HG03139 (cell line): Measurements from ENCODE around the gene STK33.
"Not testable (repeated sequence)": the region's sequence is repeated elsewhere in the genome, so short reads cannot be mapped to it uniquely, and the experiment has no call there.

Experiments
- ATAC-seq: cut with Tn5 transposase; IDR thresholded peaks from one replicate; pipeline ENCODE4 v1.9.1; 2021; ENCODE audit not compliant: unreplicated experiment

The STK33 gene

DNA sequence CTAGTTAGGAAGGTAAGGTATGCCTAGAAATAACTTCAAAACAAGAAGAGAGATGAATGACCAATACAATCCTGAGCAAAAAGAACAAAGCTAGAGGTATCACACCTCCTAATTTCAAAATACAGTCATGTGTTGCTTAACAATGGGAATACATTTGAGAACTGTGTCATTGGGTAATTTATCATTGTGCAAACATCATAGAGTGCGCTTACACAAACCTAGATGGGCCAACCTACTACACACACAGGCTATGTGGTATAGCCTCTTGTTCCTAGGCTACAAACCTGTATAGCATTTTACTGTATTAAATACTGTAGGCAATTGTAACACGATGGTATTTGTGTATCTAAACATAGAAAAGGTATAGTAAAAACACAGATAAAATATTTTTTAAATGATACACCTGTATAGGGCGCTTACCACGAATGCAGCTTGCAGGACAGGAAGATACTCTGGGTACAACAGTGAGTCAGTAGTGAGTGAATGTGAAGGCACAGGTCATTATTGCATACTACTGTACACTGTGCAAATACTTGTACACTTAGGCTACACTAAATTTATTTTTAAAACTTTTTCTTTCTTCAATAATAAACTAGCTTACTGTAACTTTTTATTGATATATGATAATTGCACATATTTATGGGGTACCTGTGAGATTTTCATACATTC, 48.2 kb downstream of the STK33 start:
- ATAC-seq = no peak

DNA sequence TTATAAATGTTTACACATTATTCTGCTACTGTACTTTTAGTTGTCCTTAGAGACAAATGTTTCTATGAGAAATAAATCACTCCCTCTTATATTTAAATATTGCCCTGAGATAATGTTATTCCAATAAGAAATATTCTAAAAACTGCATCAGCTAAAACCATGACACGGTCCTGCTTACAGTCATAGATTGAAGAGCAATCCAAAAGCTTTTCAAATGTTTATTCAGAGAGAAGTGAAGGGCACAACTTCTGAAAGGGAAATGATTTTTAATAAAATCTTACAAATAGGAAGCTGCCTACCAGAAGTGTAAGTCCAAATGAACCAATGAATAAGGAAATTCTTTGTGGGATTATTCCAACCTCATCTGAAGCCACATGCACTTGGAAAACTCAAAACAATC, 49.2 kb downstream of the STK33 start:
- no peak for ATAC-seq

DNA sequence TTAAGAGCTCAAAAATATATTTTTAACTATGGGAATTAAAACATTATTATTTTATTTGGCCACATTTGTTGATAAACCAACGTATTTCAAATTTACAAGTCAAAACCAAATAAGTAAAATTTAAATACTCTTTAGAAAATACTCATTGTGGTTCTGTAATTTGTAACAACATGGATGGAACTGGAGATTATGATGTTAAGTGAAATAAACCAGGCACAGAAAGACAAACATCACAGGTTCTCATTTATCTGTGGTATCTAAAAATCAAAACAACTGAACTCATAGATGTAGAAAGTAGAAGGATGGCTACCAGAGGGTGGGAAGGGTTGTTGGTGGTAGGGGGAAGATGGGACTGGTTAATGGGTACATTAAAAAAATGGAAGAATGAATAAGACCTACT, 50.8 kb downstream of the STK33 start:
- ATAC-seq = no peak

DNA sequence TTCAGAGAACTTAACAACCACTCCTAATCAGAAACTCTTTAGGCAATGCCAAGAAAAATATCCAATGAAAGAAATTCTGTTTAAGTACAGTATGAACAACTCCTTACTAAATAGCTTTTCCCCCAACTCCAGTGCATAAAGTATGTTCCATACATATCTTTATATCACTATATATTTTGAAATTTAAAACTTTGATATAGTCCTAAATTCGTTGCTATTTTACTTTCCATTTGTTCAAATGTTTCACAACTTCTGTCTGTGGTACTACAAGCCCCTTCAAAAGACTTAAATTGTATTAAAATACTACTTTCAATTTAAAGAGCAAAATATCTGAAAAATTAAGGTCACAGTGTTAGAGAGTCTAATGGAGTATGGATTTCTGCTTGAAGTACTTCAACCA, 52.6 kb downstream of the STK33 start:
- no peak for ATAC-seq

DNA sequence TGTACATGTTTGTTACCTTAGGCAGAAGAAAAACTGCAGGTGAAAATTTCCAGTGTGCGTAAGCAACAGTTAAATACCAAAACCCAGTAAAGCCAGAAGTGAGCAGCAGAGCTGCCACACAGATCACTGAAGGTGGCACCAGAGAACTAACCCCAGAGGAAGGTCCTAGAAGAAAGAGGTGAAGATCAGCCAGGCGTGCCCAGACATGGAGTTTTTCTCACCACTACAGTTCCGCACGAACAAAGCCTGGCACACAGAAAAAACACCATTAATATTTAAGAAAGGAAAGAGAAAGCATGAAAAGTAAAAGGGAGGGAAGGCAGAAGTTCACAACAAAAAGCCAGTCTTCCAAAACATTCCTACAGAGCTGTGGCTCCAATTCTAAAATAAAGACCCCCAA, 60.7 kb downstream of the STK33 start:
- ATAC-seq = peak; percentile 58

DNA sequence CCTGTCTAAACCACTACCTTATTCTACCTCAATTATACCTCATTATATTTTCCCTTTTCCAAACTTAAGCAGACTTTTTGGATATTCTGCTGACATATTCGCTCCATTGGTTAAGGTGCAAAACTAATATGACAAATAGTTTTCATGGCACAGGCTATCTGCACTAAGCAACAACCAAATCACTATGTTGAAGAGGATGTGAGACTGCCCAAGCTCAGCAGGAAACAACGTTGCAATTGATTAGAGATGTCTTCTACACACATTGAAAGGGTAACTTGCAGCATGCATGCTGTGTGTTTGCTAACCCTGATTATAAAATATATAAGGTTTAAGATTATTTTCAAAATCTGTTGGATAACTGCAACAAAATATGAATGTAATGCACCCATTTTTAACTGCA, 61.6 kb downstream of the STK33 start:
- peak; percentile 65 for ATAC-seq

DNA sequence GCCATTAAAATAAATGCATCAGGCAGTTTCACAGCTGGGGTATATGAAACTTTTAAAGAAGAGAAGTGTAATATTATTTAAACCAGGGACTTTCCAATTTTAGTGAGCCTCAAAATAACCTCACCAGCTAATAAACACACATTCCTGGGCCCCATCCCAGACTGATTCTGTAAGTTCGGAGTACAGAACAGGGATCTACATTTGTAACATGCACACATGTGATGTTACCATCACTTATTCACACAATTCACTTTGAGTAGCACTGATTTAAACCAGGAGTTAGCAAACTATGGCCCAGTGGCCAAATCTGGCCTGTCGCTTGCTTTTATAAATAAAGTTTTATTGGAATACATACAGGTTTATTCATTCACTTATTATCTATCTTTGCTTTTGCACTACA, 62.0 kb downstream of the STK33 start:
- ATAC-seq = peak; percentile 16

DNA sequence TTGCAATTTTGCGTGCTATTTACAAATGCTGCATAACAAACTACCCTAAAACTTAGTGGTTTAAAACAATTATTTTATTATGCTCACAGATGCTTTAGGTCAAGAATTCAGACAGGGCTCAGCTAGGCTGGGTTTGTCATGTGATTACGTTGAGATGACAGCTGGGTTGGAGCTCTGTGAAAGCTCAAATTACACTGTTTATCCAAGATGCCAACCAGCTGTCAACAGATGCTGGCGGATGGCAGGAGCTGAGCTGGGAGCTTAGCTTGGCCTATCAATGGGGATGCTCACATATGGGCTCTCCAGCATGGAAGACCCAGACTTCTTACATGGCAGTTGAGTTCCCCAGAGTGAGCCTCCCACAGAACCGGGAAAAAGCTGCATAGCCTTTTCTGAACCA, 62.7 kb downstream of the STK33 start:
- no peak for ATAC-seq

DNA sequence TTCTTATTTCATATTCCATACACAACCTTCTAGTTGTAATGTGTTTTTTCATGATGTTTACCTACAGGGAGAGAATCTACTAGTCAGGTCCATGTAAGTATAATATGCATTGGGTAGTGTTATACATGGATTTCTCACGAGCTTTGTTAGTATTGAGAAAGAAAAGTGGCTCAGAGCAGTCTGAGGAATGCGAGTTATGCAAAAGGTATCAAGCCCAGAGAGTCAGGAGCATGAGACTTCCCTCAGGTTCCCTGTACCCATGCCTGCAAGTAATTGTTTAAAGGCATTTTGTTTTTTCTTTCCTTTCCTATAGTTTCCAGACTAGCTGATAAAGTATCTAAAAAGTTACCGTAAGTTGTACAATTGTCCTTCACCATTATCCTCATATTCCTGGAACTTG, 66.1 kb downstream of the STK33 start:
- ATAC-seq = no peak

DNA sequence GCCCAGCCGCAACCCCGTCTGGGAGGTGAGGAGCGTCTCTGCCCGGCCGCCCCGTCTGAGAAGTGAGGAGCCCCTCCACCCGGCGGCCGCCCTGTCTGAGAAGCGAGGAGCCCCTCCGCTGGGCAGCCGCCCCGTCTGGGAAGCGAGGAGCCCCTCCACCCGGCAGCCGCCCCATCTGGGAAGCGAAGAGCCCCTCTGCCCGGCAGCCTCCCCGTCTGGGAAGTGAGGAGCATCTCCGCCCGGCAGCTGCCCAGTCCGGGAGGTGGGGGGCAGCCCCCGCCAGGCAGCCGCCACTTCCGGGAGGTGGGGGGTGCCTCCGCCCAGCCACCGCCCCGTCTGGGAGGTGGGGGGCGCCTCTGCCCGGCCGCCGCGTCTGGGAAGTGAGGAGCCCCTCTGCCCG, 70.6 kb downstream of the STK33 start:
- ATAC-seq = no peak

DNA sequence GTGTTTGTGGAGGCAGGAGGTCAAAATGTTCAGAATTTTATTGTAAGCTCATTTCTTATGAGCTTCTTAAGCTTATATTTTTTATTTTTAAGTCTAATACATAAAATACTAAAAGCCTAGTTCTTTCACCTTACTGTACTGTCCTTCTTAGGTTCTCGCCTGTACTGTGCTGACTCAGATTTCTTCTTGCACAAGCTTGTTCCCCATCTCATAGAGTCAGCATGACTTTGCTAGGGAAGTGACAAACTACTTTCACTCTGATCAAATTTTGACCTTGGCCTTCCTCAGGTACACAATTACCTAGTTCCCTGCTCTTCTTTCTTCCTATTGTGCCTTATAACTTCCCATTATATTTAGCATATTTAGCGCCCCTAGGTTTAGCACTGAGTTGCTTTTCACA, 81.5 kb downstream of the STK33 start:
- ATAC-seq = no peak

DNA sequence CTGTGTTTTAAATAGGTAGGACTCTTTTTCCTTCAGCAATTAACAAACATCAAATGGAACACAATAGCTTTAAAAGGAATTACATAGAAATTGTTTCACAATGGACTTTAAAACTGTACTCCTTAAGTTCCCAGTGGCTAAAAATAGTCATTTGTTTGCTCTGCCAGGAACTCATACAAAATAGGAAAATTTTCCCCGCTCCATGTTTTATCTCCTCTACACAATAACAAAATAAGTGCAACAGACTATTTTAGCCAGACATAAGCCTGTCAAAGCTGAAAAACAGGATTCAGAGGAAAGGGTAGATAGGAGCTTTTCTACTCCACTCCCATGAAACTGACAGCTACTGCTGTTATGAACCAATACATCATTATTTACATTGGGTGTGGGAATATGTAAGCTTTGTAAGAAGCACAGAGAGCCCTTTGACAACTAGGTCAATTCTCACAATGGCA, 90.1 kb downstream of the STK33 start:
- no peak for ATAC-seq

DNA sequence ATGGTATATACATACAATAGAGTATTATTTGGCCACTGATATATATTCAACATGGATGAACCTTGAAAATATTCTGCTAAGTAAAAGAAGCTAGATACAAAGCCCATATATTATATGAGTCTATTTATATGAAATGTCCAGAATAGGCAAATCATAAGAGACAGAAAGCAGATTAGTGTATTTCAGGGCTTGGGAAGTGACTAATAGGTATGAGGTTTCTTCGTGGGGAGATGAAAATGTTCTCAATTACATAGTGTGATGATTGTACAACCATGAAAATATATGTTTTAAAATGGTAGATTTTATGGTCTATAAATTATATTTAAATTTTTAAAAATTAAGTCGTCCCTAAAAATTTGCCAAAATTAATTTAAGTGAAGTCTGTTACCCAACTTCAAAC, 92.2 kb downstream of the STK33 start:
- no peak for ATAC-seq

DNA sequence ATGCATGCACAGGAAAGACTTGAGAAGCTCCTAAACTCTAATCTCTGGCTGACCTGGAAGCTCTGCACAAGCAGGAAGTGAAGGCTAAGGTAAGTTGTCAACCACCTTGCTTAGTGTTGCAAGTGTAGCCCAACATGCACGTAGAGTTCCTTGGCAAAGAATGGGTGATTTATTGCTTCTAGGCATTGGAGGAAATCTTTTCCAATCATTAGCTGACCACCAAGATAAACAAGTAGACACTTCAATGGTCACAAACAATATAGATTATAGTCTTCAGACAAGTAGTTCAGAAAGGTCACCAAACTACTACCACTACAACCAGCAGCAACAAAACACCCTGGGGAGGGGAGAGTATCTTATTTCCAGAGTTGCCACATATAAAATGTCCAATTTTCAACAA, 105.6 kb downstream of the STK33 start:
- ATAC-seq = no peak

DNA sequence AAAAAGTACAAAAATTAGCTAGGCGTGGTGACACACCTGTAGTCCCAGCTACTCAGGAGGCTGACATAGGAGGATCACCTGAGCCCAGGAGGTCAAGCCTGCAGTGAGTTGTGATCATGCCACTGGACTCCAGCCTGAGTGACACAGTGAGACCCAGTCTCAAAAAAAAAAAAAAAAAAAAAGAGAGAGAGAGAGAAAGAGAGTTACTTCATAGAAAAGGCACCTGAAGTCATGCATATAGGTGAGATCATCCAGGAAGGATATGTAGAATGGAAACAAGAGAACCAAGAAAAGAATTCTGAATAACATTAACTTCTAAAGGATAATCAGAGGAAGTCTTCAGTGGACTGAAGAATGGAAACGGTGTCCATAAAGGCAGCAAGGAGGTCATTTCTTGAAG, 106.8 kb downstream of the STK33 start:
- no peak for ATAC-seq

DNA sequence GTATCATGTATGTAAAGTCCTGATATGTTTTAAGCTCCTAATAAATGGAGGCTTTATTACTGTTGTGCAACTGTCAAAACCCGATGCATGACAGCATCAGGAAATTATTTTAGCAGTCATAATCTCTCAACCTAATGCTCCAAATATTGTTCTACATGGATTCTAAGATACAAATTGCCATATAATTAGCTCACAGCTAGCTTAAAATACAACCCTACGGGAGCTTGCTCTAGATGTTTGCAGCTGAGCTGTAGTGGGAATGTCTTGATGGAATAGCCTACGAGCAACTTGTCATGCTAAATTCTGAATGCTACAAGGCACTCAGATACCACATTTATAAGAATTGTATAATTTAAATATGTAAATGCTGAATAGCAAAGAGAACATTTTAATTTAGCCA, 109.8 kb downstream of the STK33 start:
- ATAC-seq = no peak

DNA sequence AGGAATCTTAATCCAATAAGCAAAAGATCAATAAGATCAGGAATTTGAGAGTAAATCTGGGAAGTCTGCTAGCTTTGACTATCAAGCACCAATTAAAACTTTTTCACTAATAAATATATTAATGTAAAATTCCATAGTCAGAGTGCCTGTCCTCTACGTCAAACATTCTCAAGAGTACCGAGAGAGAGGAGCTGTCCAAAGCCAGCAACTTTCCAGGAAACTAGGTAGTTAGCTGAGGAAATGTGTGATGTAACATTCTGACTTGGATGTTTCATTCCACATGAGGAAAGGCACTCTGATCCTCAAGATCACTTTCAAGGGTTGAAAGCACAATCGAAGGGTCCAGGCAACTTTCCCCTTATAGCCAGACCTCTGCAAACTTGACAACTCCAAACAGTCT, 113.2 kb downstream of the STK33 start:
- ATAC-seq = no peak

DNA sequence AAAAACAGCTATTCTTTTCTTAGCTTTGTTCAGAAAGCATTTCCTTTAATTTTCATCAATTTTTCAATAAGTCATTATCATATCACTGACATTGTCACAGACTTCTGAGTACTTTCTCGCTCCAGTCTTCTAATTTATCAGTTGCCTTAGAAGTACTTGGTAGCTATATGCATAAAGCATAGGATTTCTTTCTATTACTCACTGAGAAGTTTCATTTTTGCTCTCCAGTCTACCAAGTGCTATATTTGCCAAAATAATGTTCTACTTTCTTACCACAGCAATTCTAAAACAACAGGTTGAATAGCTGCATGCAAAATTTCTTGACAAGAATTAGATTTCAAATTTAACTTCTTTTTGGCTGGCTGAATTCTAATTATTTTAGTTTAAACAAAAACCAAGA, 116.3 kb downstream of the STK33 start:
- ATAC-seq = peak; percentile 80

DNA sequence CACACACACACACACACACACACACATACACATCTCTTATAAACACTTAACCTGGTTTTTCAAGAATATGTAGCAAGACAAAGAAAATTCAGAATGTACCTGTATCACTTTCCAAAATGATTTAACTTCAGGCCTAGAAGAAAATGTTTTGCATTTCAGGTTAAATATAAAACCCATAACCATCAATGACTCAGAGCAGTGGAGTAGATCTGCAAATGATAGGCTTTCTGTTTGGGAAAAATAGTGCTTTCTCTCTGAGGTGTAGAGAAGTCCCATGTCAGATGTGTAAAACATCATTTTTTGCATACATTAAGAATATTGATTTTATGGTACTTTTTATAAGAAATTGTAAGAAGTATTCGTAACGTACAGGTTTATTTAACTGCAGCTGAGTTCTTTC, 116.9 kb downstream of the STK33 start:
- no peak for ATAC-seq

DNA sequence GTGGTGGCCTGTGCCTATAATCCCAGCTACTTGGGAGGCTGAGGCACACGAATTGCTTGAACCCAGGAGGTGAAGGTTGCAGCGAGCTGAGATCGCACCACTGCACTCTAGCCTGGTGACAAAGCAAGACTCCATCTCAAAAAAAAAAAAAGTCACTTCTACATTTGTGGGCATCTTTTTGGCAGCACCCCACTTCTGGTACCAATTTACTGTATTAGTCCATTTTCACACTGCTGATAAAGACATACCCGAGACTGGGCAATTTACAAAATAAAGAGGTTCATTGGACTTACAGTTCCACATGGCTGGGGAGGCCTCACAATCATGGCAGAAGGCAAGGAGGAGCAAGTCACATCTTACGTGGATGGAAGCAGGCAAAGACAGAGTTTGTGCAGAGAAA, 126.2 kb downstream of the STK33 start:
- not testable (repeated sequence) for ATAC-seq

DNA sequence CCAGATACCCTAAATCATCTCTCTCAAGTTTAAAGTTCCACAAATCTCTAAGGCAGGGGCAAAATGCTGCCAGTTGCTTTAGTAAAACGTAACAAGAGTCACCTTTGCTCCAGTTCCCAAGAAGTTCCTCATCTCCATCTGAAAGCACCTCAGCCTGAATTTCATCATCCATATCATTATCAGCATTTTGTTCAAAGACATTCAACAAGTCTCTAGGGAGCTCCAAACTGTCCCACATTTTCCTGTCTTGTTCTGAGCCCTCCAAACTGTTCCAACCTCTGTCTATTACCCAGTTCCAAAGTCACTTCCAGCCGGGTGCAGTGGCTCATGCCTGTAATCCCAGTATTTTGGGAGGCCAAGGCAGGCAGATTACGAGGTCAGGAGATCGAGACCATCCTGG, 126.7 kb downstream of the STK33 start:
- not testable (repeated sequence) for ATAC-seq

DNA sequence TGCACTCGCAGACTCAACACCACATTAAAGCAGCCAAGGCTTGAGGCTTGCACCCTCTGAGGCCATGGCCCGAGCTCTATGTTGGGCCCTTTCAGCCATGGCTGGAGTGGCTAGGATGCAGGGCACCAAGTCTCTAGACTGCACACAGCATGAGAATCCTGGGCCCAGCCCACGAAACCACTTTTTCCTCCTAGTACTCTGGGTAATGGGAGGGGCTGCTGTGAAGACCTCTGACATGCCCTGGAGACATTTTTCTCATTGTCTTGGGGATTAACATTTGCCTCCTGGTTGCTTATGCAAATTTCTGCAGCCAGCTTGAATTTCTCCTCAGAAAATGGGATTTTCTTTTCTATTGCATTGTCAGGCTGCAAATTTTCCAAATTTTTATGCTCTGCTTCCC, 127.1 kb downstream of the STK33 start:
- not testable (repeated sequence) for ATAC-seq

DNA sequence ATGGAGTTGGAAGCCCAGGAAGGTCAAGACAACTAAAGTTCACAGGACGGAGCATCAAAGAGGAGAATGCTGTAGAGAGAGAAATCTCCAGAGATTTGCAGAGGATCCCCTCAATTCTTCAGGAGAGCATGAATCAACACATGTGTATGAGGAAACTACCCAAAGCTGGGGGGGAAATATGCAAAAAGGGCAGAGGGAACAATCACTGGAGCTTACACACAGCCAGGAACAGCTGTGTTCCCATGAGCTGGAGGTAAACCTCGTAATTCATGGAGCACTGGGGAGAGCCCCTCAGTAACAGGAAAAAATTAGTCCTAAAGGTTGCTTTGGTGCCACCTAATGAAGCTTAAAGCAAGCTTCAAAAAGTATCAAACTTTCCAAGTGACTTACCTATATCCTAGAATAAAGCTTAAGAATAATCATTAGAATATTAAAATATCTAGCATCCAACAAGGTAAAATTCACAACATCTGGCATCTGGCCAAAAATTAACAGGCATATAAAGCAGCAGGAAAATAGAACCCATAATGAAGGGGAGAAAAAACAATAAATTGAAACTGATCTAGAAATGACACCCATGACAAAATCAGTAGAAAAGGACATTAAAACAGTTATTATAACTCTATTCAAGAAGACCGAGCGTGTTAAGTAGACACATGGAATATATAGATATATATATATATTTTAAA, 134.2 kb downstream of the STK33 start:
- ATAC-seq = no peak
